ENCODE data around the gene COLQ. TPM values are rescaled to one million over a fixed set of nuclear protein-coding genes. Genes with fewer than 3 reads are reported as not detected.
"Not testable (repeated sequence)": the region's sequence is repeated elsewhere in the genome, so short reads cannot be mapped to it uniquely, and the experiment has no call there.

COLQ gene
- total RNA-seq, 4 donors from 2014 or later, result 0.53 to 13.2 (median 2.6) TPM

DNA sequence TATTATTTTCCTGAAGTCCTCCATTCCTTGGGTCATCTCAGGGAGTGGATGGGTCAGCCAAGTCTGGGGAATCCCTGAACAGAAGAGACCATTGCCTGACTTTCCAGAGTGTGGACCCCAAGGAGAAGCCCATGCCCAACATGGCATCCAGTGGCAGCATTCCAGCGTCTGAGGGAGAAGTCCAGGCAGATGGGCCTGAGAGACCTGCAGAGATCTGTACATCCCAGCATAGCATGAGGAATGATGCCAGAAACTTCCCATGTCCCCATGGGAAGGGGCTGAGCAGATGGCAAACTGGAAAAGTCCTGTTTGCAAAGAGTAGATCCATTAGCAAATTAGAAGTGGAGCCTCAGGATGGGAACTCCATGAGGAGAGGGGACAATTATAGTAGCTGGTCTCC lies 17.6 kb upstream of the COLQ start:
- Histone ChIP-seq H3K36me3 (no peaks in the 10 kb centered on the region), H3K27ac (no peak overlapping the region), H3K4me1 (no peaks in the 10 kb centered on the region), H3K9me3 (no peaks in the 10 kb centered on the region), H3K4me3 (no peak overlapping the region), H3K27me3 (no peaks in the 10 kb centered on the region)
- no peak for DNase-seq
- no peak for TF ChIP-seq POLR2A (IDR thresholded peaks at IDR 0.05)
- TF ChIP-seq, protein P1, sequence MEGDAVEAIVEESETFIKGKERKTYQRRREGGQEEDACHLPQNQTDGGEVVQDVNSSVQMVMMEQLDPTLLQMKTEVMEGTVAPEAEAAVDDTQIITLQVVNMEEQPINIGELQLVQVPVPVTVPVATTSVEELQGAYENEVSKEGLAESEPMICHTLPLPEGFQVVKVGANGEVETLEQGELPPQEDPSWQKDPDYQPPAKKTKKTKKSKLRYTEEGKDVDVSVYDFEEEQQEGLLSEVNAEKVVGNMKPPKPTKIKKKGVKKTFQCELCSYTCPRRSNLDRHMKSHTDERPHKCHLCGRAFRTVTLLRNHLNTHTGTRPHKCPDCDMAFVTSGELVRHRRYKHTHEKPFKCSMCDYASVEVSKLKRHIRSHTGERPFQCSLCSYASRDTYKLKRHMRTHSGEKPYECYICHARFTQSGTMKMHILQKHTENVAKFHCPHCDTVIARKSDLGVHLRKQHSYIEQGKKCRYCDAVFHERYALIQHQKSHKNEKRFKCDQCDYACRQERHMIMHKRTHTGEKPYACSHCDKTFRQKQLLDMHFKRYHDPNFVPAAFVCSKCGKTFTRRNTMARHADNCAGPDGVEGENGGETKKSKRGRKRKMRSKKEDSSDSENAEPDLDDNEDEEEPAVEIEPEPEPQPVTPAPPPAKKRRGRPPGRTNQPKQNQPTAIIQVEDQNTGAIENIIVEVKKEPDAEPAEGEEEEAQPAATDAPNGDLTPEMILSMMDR (IDR thresholded peaks at IDR 0.05), result no peak

DNA sequence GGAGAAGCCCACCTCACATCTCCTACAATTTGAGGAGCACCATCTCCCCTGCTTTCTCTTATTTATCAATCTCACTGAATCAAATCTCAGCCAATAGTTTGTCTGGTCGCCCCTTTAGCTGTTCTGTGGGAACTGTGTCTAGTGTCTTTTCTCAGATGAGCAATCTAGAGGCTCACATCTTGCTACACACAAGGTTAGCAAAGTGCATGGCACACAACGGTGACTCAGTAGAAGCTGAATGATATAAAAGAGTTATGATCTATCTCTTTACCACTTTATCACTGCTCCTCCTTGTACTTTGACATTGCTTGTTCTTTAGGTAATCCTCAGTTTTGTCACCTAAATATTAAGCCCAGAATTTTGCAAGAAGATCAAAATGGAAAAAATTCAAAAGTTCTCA lies 16.8 kb upstream of the COLQ start:
- TF ChIP-seq POLR2A (IDR thresholded peaks at IDR 0.05), result no peak
- TF ChIP-seq, protein P1 (IDR thresholded peaks at IDR 0.05), result no peak
- Histone ChIP-seq H3K27me3 (no peaks in the 10 kb centered on the region), H3K27ac (no peak overlapping the region), H3K9me3 (no peaks in the 10 kb centered on the region), H3K4me1 (no peaks in the 10 kb centered on the region), H3K4me3 (no peak overlapping the region), H3K36me3 (no peaks in the 10 kb centered on the region)
- no peak for DNase-seq

DNA sequence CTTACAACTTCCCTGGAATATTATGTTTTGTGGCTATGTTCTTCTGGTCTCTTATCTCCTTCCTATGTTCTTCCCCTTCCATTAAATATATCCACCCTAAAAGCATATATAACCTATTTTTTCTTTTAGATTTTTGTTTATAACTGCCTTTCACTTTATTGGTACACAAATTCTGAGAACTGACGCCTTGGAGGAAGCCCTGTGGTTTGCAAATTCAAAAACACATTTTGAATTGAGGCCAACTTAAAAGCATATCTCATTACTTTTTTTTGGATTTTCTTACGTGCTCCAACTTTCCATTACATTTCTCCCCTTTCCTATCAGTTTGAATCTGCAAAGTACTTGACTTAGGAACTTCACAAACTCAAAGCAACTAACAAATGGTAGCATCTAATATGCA lies 15.3 kb upstream of the COLQ start:
- no peak for TF ChIP-seq POLR2A (IDR thresholded peaks at IDR 0.05)
- TF ChIP-seq, protein P1 (IDR thresholded peaks at IDR 0.05), result no peak
- no peaks in the 10 kb centered on the region for H3K4me1 ChIP-seq

DNA sequence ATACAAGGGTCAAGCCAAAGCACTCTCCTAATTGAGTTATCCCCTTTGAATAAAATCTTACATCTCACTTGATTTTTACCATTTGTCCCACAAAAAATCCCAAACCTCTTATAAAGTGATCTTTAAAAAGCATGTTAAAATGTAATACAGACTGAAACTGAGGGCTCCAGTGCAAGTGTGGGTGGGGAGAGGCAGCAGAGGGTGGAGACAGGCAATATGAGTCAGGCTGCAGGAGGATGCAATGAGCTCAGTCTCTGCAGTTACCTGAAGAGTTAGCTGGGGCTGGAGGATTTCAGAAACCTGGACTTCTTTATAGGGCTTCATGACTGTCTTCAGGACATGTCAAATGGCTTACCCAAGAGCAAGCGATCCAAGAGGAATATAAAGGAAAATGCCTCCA lies 14.2 kb upstream of the COLQ start:
- H3K36me3 ChIP-seq, result no peaks in the 10 kb centered on the region
- no peaks in the 10 kb centered on the region for H3K4me1 ChIP-seq
- peak in 1 of 3 donors; percentile 52 for DNase-seq
- no peaks in the 10 kb centered on the region for H3K9me3 ChIP-seq
- H3K4me3 ChIP-seq, result no peak overlapping the region
- H3K27ac ChIP-seq, result peak overlapping the region in 2 of 4 donors; percentile 17 to 76
- TF ChIP-seq, protein P1 (IDR thresholded peaks at IDR 0.05), result no peak
- no peak for TF ChIP-seq POLR2A (IDR thresholded peaks at IDR 0.05)
- H3K27me3 ChIP-seq, result no peaks in the 10 kb centered on the region

More for the DNA sequence above, 15.3 kb upstream of the COLQ start:
- no peak for DNase-seq
- Histone ChIP-seq H3K4me3 (no peak overlapping the region), H3K27me3 (no peaks in the 10 kb centered on the region), H3K27ac (peak overlapping the region in 3 of 4 donors; percentile 14 to 76 (median 17)), H3K9me3 (no peaks in the 10 kb centered on the region), H3K36me3 (no peaks in the 10 kb centered on the region)

DNA sequence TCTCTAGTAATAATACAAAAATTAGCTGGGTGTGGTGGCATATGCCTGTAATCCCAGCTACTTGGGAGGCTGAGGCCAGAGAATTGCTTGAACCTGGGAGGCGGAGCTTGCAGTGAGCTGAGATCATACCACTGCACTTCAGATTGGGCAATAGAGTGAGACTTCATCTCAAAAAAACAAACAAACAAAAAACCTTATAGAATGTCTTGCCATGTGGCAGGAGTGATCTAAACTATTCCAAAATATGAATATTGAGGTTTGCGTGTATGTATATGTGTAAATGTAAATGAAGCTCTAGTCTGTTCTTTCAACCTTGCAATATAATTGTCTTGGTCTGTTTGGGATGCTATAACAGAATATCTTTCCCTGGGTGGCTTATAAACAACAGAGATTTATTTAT lies 11.1 kb upstream of the COLQ start:
- not testable (repeated sequence) for H3K4me1 ChIP-seq, H3K27ac ChIP-seq, H3K36me3 ChIP-seq, H3K4me3 ChIP-seq, H3K9me3 ChIP-seq, DNase-seq, H3K27me3 ChIP-seq

DNA sequence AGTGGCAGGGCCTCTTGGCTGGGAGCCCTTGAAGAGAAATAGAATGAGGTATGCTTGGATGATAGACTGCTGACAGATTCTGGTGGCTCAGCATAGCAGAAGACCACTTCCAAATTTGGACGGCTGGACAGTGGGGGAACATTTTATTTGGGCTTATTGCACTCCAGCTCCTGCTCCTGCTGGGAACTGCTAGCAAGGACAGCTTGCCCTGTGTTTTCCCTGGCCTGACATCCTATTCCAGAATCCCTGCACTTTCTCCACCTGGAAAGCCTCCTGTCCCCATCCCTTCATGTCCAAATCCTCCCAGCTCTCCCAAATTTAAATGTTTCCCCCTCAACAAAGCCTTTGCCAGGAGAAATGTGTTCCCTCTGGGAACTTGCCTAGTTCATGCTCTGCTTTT lies 9.8 kb upstream of the COLQ start:
- no peak for DNase-seq
- TF ChIP-seq POLR2A (IDR thresholded peaks at IDR 0.05), result no peak
- TF ChIP-seq, protein P1 (IDR thresholded peaks at IDR 0.05), result no peak
- Histone ChIP-seq H3K36me3 (no peaks in the 10 kb centered on the region), H3K4me3 (no peak overlapping the region), H3K27me3 (no peaks in the 10 kb centered on the region), H3K4me1 (no peaks in the 10 kb centered on the region), H3K27ac (no peak overlapping the region), H3K9me3 (no peaks in the 10 kb centered on the region)
